IMR-90 (cell line): ENCODE data around the gene ELMO1. TPM values are rescaled to one million over a fixed set of nuclear protein-coding genes. Genes with fewer than 3 reads are reported as not detected.

Experiments used
- ATAC-seq: fragments of 200-7000 bp; cut with Tn5 transposase; 2 replicates; pipeline ENCODE4 v1.9.1; 2020; ENCODE audit warnings: low read depth, mild to moderate bottlenecking, moderate library complexity
- BruUV-seq: library from RNA; stranded (reverse); fragments of 400-500 nt; replicated peaks from 2 replicates; lab custom pipeline; 2021; lab: Mats Ljungman, UMichigan
- CTCF ChIA-PET: fragments of 300-600 bp; formaldehyde crosslinking; extraction: SDS; loops from one replicate; lab custom pipeline; 2021; ENCODE audit warnings: antibody characterized with exemption; lab: Yijun Ruan, JAX
- POLR2A ChIA-PET: fragments of 300-600 bp; sonication (Branson Sonifier 250); formaldehyde crosslinking; loops from one replicate; lab custom pipeline; 2022; ENCODE audit warnings: antibody characterized with exemption; ENCODE audit not compliant: unreplicated experiment; lab: Charles Lee
- DNase-seq: peaks from one replicate; pipeline ENCODE4 v3.0.0; 2013
- H2AFZ ChIP-seq: replicated peaks from 2 replicates; pipeline ENCODE3; 2013; ENCODE audit warnings: low read length, mild to moderate bottlenecking; ENCODE audit not compliant: poor library complexity
- H2AK5ac ChIP-seq: 2 replicates; pipeline ENCODE4 v1.6.1; 2013; ENCODE audit warnings: low read depth, low read length, inconsistent platforms
- H2AK9ac ChIP-seq: replicated peaks from 2 replicates; pipeline ENCODE3; 2013; ENCODE audit warnings: mild to moderate bottlenecking, low read depth, low read length, moderate library complexity; ENCODE audit not compliant: poor library complexity
- H2BK120ac ChIP-seq: 2 replicates; pipeline ENCODE4 v1.6.1; 2013; ENCODE audit warnings: low read depth, low read length, inconsistent platforms
- H2BK15ac ChIP-seq: 3 replicates; pipeline ENCODE4 v1.6.1; 2013; ENCODE audit warnings: low read depth, low read length, inconsistent platforms
- H2BK20ac ChIP-seq: 2 replicates; pipeline ENCODE4 v1.6.1; 2013; ENCODE audit warnings: low read depth, mild to moderate bottlenecking, inconsistent platforms, low read length, moderate library complexity
- H2BK5ac ChIP-seq: 2 replicates; pipeline ENCODE4 v1.6.1; 2013; ENCODE audit warnings: mild to moderate bottlenecking, low read depth, low read length, inconsistent platforms; ENCODE audit not compliant: poor library complexity, severe bottlenecking
- H3K14ac ChIP-seq: replicated peaks from 2 replicates; pipeline ENCODE4 v1.6.1; 2013; ENCODE audit warnings: low read depth, low read length, inconsistent platforms
- H3K18ac ChIP-seq: 2 replicates; pipeline ENCODE4 v1.6.1; 2013; ENCODE audit warnings: low read depth, low read length, control low read depth
- H3K23ac ChIP-seq: 2 replicates; pipeline ENCODE4 v1.6.1; 2013; ENCODE audit warnings: low read depth, low read length, inconsistent platforms
- H3K27ac ChIP-seq: 2 replicates; pipeline ENCODE4 v1.5.1; 2013; ENCODE audit warnings: mild to moderate bottlenecking, control low read depth, low read length; ENCODE audit not compliant: insufficient read depth
- H3K27me3 ChIP-seq: 2 replicates; pipeline ENCODE4 v1.6.1; 2013; ENCODE audit warnings: low read length; ENCODE audit not compliant: control insufficient read depth, insufficient read depth
- H3K36me3 ChIP-seq: 2 replicates; pipeline ENCODE4 v1.6.1; 2013; ENCODE audit warnings: low read length, mixed read lengths; ENCODE audit not compliant: control insufficient read depth, insufficient read depth
- H3K4ac ChIP-seq: 2 replicates; pipeline ENCODE4 v1.6.1; 2013; ENCODE audit warnings: low read depth, low read length, inconsistent platforms
- H3K4me1 ChIP-seq: 2 replicates; pipeline ENCODE4 v1.6.1; 2013; ENCODE audit warnings: low read length, mixed read lengths; ENCODE audit not compliant: control insufficient read depth, insufficient read depth
- H3K4me2 ChIP-seq: 2 replicates; pipeline ENCODE4 v1.6.1; 2013; ENCODE audit warnings: low read depth, mild to moderate bottlenecking, control low read depth, low read length, moderate library complexity
- H3K4me3 ChIP-seq: 2 replicates; pipeline ENCODE4 v1.5.1; 2013; ENCODE audit warnings: low read depth, mild to moderate bottlenecking, control low read depth, low read length, moderate library complexity; ENCODE audit not compliant: insufficient read depth
- H3K56ac ChIP-seq: 2 replicates; pipeline ENCODE4 v1.6.1; 2013; ENCODE audit warnings: low read length, inconsistent platforms; ENCODE audit not compliant: insufficient read depth; ENCODE audit errors: extremely low read depth
- H3K79me1 ChIP-seq, 2 experiments: 2 replicates each; pipeline ENCODE4 v1.6.1; 2013; ENCODE audit warnings: low read length in 2 of 2, inconsistent platforms in 1 of 2, low read depth in 1 of 2
- H3K9ac ChIP-seq: 2 replicates; pipeline ENCODE4 v1.6.1; 2013; ENCODE audit warnings: low read depth, low read length, control low read depth
- H3K9me1 ChIP-seq: 2 replicates; pipeline ENCODE4 v1.6.1; 2013; ENCODE audit warnings: low read length, inconsistent platforms; ENCODE audit not compliant: insufficient read depth
- H3K9me3 ChIP-seq: 2 replicates; pipeline ENCODE4 v1.6.1; 2013; ENCODE audit warnings: low read length; ENCODE audit not compliant: control insufficient read depth, insufficient read depth
- H4K20me1 ChIP-seq: 2 replicates; pipeline ENCODE4 v1.6.1; 2013; ENCODE audit warnings: low read length, inconsistent platforms; ENCODE audit not compliant: insufficient read depth
- H4K5ac ChIP-seq: 2 replicates; pipeline ENCODE4 v1.6.1; 2013; ENCODE audit warnings: mild to moderate bottlenecking, low read depth, low read length, control low read depth
- H4K8ac ChIP-seq, 2 experiments: 2 replicates each; pipeline ENCODE4 v1.6.1; 2013; ENCODE audit warnings: low read depth in 2 of 2, low read length in 2 of 2, control low read depth in 1 of 2, inconsistent platforms in 1 of 2
- H4K91ac ChIP-seq: 2 replicates; pipeline ENCODE4 v1.6.1; 2013; ENCODE audit warnings: low read depth, low read length, inconsistent platforms; ENCODE audit not compliant: insufficient read depth
- BHLHE40 ChIP-seq: fragments of 150-350 bp; IDR thresholded peaks from 2 replicates; pipeline ENCODE4 v1.6.1; 2016; ENCODE audit warnings: mild to moderate bottlenecking, low read depth, low read length
- CEBPB ChIP-seq: IDR thresholded peaks from 2 replicates; pipeline ENCODE4 v1.6.1; 2012; ENCODE audit warnings: low read depth, low read length, improper control_type of control experiment
- CHD1 ChIP-seq: IDR thresholded peaks from 2 replicates; pipeline ENCODE4 v1.6.1; 2012; ENCODE audit warnings: low read depth, low read length, improper control_type of control experiment
- ELK1 ChIP-seq: fragments of 150-350 bp; IDR thresholded peaks from 2 replicates; pipeline ENCODE4 v1.6.1; 2016; ENCODE audit warnings: low read depth, mild to moderate bottlenecking, low read length, moderate library complexity, borderline replicate concordance
- FOS ChIP-seq: fragments of 150-350 bp; IDR thresholded peaks from 2 replicates; pipeline ENCODE4 v1.6.1; 2016; ENCODE audit warnings: low read depth, low read length
- MAFK ChIP-seq: IDR thresholded peaks from 2 replicates; pipeline ENCODE4 v1.6.1; 2012; ENCODE audit warnings: low read depth, low read length, improper control_type of control experiment
- MAZ ChIP-seq: IDR thresholded peaks from 2 replicates; pipeline ENCODE4 v1.6.1; 2012; ENCODE audit warnings: low read depth, mild to moderate bottlenecking, low read length, improper control_type of control experiment, moderate library complexity, borderline replicate concordance
- MXI1 ChIP-seq: IDR thresholded peaks from 2 replicates; pipeline ENCODE4 v1.6.1; 2012; ENCODE audit warnings: low read depth, mild to moderate bottlenecking, low read length, moderate library complexity, borderline replicate concordance
- NFE2L2 ChIP-seq: fragments of 150-350 bp; IDR thresholded peaks from 2 replicates; pipeline ENCODE4 v1.6.1; 2016; ENCODE audit warnings: low read depth, mild to moderate bottlenecking, low read length
- POLR2A ChIP-seq: IDR thresholded peaks from 2 replicates; pipeline ENCODE4 v1.6.1; 2012; ENCODE audit warnings: mild to moderate bottlenecking, low read depth, low read length
- RCOR1 ChIP-seq: IDR thresholded peaks from 2 replicates; pipeline ENCODE4 v1.6.1; 2012; ENCODE audit warnings: mild to moderate bottlenecking, low read length, improper control_type of control experiment; ENCODE audit not compliant: insufficient replicate concordance
- RFX5 ChIP-seq: IDR thresholded peaks from 2 replicates; pipeline ENCODE4 v1.8.0; 2012; ENCODE audit warnings: low read depth, mild to moderate bottlenecking, low read length, moderate library complexity
- SMC3 ChIP-seq: fragments of 150-350 bp; IDR thresholded peaks from 2 replicates; pipeline ENCODE4 v1.6.1; 2016; ENCODE audit warnings: low read depth, mild to moderate bottlenecking, antibody characterized with exemption, low read length, moderate library complexity
- USF2 ChIP-seq: fragments of 150-350 bp; IDR thresholded peaks from 2 replicates; pipeline ENCODE4 v1.6.1; 2017; ENCODE audit warnings: mild to moderate bottlenecking, antibody characterized with exemption, low read length, low read depth
- WGBS, 2 experiments: methylation state at CpG; one replicate each; pipeline versions ENCODE4 v1.1.5 to v1.1.7; 2013; ENCODE audit warnings: missing lambda C conversion rate in 2 of 2; ENCODE audit not compliant: insufficient read length in 1 of 2; ENCODE audit errors: extremely low coverage in 2 of 2; 5-methylcytosine and 5-hydroxymethylcytosine counted together
- dilution Hi-C: fragments of 300-500 bp; cut with HindIII; formaldehyde crosslinking; loops from one replicate; pipeline ENCODE4 v1.14.3; 2018; ENCODE audit warnings: low sequenced_read_pairs; ENCODE audit not compliant: unreplicated experiment
- in situ Hi-C: fragments of 300-500 bp; cut with MboI; formaldehyde crosslinking; loops from 3 replicates; pipeline ENCODE4 v1.14.3; 2019; ENCODE audit warnings: low sequenced_read_pairs, inconsistent platforms, mixed read lengths
- intact Hi-C: fragments of 100-400 bp; cut with micrococcal nuclease; formaldehyde crosslinking; loops from 2 replicates; pipeline ENCODE4 v1.10.0; 2022
- polyA plus RNA-seq, 3 experiments: library from polyadenylated mRNA; depleted of rRNA; stranded (reverse); fragments of >200 nt; gene quantifications; 2 replicates each; pipeline ENCODE4 v1.2.3, GENCODE V29; 2012; ENCODE audit warnings: low replicate concordance in 1 of 3
- total RNA-seq: library from RNA; depleted of rRNA; stranded (reverse); fragments of >200 nt; gene quantifications from 2 replicates; pipeline ENCODE4 v1.2.3, GENCODE V29; 2012
- TF ChIP-seq, protein P1 (sequence below): conservative IDR thresholded peaks from 2 replicates; pipeline ENCODE4 v1.5.1; 2012; ENCODE audit warnings: mild to moderate bottlenecking, low read depth, low read length, improper control_type of control experiment

Gene ELMO1
- total and polyA plus RNA-seq, 2 of the 4 experiments (the other 2 are of a cell fraction): 0.03 TPM; not detected in 1

DNA sequence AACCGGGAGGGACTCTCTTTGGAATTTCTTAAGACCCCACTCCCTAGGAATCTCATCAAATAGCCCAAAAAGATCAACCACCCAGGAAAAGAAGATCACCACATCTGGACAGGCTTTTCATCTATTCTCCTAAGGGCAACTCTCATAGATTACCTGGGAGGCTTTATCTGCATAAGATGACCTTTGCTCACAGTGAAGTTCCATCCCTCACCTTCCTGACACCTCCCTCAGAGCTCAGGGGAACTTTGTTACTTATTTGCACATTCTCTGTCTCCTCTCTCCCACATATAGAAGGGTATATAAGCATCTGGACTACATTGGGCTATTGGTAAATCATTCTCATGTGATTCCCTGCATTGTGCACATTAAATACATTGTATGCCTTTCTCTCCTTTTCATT lies 80.1 kb downstream of the ELMO1 start:
- Histone ChIP-seq H4K91ac (no peak overlapping the region), H2AFZ (no peak overlapping the region), H3K56ac (no peak overlapping the region), H4K20me1 (no peaks in the 10 kb centered on the region), H2AK9ac (no peak overlapping the region), H2BK5ac (no peak overlapping the region), H3K23ac (no peak overlapping the region), H3K79me1 (no peaks in the 10 kb centered on the region), H3K4ac (no peak overlapping the region), H3K4me1 (no peaks in the 10 kb centered on the region), H3K27ac (no peak overlapping the region), H3K27me3 (no peaks in the 10 kb centered on the region), H3K4me3 (no peak overlapping the region), H3K14ac (no peak overlapping the region), H3K9ac (no peak overlapping the region), H4K8ac (no peak overlapping the region), H4K5ac (no peak overlapping the region), H2AK5ac (no peak overlapping the region), H3K9me3 (peaks cover 15% of the 10 kb centered on the region), H3K9me1 (no peaks in the 10 kb centered on the region), H2BK20ac (no peak overlapping the region), H2BK15ac (no peak overlapping the region), H3K4me2 (no peak overlapping the region), H3K18ac (no peak overlapping the region), H3K36me3 (no peaks in the 10 kb centered on the region), H2BK120ac (no peak overlapping the region)
- ChIA-PET POLR2A (no interaction called here), CTCF (no interaction called here)
- no TSS peak for BruUV-seq
- ATAC-seq (no peak), DNase-seq (no peak)
- 0% methylated on average over 1 of the region's 1 CpG; no CpG with 5 or more reads in 1 of the 2 experiments for WGBS, 2 experiments
- dilution Hi-C loops (no loop called here), intact Hi-C loops (no loop called here), in situ Hi-C loops (no loop called here)
- TF ChIP-seq RCOR1 (no peak), CEBPB (no peak), MAZ (no peak), FOS (no peak), USF2 (no peak), RFX5 (no peak), NFE2L2 (no peak), MXI1 (no peak), SMC3 (no peak), BHLHE40 (no peak), CHD1 (no peak), POLR2A (no peak), MAFK (no peak), ELK1 (no peak)
- TF ChIP-seq, protein P1, sequence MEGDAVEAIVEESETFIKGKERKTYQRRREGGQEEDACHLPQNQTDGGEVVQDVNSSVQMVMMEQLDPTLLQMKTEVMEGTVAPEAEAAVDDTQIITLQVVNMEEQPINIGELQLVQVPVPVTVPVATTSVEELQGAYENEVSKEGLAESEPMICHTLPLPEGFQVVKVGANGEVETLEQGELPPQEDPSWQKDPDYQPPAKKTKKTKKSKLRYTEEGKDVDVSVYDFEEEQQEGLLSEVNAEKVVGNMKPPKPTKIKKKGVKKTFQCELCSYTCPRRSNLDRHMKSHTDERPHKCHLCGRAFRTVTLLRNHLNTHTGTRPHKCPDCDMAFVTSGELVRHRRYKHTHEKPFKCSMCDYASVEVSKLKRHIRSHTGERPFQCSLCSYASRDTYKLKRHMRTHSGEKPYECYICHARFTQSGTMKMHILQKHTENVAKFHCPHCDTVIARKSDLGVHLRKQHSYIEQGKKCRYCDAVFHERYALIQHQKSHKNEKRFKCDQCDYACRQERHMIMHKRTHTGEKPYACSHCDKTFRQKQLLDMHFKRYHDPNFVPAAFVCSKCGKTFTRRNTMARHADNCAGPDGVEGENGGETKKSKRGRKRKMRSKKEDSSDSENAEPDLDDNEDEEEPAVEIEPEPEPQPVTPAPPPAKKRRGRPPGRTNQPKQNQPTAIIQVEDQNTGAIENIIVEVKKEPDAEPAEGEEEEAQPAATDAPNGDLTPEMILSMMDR: no peak
